Right forelimb (tissue), 1 donor: ENCODE results near the gene NDUFS2.
"Not testable (repeated sequence)": the region's sequence is repeated elsewhere in the genome, so short reads cannot be mapped to it uniquely, and the experiment has no call there.

ENCODE experiments used
- DNase-seq: peaks from one replicate; pipeline ENCODE4 v3.0.0-alpha.2; 2018

Gene NDUFS2

DNA sequence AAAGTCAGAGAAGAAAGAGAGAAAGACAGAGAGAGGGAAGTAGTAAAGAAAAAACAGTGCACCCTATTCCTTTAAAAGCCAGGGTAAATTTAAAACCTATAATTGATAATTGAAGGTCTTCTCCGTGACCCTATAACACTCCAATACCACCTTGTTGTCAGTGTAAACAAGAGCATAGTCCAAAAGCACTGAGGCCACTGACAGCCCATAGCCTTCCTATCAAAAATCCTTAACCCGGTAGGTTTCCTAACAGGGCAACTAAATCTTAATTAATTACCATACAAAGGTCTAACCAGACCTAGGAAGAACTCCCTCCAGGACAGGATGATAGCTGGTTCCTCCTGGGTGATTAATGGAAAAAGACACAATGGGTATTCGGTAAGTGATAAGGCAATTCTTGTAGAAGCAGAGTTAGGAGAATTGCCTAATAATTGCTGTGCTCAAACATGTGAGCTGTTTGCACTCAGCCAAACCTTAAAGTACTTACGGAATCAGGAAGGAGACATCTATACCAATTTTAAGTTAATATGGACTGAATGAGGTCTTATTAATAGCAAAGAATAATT lies 53.9 kb downstream of the NDUFS2 start:
- DNase-seq: not testable (repeated sequence)

GRCh38 chr1:161257109-161257508 lies 54.9 kb downstream of the NDUFS2 start:
- not testable (repeated sequence) for DNase-seq

DNA sequence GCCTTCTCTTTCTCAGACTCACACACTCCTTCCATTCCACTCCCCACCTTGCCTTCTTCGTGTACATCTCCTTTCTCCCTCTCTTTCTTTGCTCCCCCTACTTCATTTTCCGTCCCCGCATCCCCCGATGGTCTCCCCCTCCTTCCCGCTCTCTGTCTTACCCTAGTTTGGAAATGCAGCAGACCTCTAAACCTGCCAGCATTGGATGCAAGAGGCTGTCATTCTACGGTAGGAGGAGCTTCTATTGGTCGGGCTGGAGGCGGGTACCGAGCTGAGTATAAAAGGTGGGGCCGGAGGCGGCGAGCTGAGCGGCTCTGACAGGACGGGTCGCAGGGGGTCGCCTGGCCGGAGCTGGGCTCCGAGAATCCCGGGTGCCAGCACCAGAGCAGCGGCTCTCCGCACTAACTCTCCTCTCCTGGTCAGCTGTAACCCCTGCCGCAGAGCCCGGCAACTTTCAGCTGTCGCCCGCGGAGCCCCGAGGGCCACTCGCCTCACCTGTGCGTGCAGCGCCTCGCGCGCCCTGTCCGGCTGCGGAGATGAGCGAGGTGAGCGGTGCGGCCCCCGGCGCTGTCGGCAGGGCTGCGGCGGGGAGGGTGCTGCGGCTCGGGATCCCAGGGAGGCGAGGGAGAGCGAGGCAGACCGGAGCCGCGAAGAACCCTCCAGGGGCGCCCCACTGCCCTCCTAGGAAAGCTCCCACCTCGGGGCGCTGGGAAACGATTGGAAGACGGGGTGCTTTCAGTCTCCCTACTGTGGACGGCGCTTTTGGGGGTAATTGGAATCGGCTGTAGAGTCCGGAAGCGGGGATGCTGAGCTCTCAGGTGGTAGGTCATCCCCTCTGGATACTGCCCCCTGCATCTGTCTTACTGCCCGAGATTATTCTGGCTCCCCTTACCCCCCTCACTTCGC lies 56.5 kb downstream of the NDUFS2 start, which contains the start of gene PCP4L1:
TSS of gene PCP4L1 (plus strand) at position 307 of the 906 bp plus-strand sequence. CDS start at position 537, 230 bp downstream.
- DNase-seq: peak; percentile 54

DNA sequence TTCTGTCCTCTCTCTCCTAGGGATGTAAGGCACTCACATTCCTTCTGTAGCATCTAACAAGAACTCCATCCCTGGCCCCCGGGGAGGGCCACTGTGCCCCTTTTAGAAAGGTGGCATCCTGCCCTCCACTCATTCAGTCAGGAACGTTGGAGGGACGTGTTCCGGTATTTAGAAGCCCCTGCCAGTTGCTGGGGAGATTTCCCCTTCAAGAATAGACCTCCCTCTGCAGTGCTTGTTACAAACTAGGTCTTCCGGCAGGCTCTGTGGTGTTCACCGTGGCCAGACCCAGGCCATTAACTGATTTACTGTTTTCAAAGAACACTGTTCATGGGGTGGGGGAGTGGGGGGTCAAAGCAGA lies 57.2 kb downstream of the NDUFS2 start:
- DNase-seq: no peak

DNA sequence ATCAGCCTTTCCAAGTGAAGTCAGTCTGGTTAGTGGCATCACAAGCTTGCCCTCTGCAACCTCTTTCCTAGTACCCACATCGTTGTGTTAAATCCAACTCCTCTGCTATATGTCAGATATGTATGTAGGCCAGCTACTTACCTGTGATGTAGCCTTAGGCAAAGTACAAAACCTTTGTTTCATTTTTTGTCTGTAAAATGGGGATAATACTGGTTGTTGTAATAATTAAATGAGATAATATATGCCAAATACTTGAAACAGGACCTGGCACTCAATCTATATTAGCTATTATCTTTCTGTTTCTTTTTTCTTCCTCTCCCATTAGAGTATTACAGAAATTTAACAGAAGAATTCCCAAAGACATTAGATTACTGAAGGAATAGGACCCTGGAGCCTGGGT lies 57.6 kb downstream of the NDUFS2 start:
- no peak for DNase-seq

DNA sequence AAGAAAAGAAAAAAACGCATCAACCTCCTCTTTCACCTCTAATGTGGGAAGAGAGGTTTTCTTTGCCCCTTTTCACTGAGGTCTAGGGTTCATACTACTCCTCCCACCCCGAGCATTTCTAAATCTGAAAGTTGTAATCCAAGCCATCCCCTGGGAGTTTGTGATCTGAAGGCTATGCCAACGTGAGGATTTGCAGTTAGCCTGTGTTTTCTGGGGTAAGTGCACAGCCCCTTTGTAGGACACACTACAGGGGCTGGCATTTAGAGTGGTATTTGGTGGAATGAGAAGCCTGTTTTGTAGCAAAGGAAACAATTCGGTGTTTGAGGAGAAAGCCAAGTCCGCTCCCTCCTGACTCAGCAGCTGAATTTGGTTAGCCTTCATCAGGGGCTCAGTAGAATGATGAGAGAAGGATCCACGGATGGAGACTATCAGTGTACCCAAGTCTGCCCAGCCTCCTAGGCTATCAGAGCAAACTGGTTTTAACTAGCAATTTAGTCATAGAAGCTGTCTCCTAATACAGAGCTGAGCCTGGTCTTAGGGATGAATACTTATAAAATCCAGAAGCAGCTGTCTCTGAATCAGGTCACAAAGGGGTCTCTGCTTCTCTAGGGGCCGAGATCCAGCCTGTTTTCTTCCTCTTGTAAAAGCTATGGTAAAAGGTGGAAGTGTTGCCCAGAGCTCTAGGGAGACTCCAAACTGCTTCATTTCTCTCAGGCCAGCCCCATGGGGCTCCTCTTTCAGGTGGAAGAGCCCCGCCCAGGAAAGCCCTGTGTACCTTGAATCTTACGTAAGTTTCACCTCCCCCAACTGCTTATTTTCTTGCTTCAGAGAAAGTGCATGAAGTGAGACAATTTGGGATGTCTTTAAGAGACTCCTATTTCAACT lies 58.5 kb downstream of the NDUFS2 start:
- DNase-seq: no peak

DNA sequence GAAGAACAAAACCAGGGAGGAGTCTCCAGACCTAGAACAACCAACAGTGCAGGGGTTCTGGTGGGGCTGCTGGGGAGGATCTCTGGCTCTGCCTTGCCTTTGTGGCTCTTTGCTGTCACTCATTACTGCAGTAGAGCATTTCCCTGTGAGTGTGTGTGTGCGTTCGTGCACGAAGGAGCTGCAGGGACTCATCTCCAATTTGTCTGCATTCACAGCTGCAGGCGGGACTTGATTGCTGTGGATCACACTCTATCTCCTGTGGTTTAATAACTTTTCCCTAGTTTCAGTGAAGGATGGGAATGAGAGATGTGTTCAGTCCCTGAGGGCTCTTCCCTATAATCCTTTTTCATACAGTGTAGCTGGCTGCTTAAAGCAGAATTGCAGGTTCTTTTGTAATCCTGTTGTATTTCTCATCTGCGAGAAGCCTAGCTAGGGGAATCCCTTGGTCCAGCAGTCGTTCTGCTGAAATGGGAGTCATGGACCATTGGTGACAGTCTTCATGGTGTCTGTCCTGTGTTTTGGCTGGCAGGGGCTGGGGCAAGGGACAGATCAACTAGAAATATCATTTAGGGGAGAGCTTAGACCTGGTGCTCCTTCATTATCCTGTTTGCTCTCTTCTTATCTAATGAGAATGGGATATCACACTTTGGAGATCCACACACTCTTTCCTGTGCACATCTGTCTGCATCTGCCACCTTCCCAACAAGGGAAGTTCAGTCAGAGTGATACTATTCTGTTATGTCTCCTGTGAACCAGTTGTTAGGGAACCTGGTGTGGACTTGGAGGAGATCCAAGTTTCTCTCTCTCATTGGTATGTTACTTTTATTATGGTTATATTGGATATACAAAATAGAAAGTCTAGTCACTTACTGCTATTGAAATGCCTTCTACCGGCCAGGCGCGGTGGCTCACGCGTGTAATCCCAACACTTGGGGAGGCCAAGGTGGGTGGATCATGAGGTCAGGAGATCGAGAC lies 59.4 kb downstream of the NDUFS2 start:
- DNase-seq: no peak
